Smooth muscle cell (in vitro differentiated cells): ENCODE results near the gene ACTN2. TPM values are rescaled to one million over a fixed set of nuclear protein-coding genes. Genes with fewer than 3 reads are reported as not detected.

ENCODE experiments used
- DNase-seq: peaks from one replicate; lab custom pipeline; 2025; ENCODE audit not compliant: unreplicated experiment; lab: John Stamatoyannopoulos, UW
- H2AFZ ChIP-seq: fragments of 200-600 bp; sonication (generic); 2 replicates; pipeline ENCODE4 v1.6.0; 2016; ENCODE audit warnings: antibody characterized with exemption, low read depth, mild to moderate bottlenecking
- H3F3A ChIP-seq: fragments of 200-600 bp; sonication (generic); 2 replicates; pipeline ENCODE4 v1.6.0; 2017; ENCODE audit warnings: antibody characterized with exemption, low read depth
- H3K27ac ChIP-seq: fragments of 200-600 bp; sonication (generic); 2 replicates; pipeline ENCODE4 v1.5.1; 2016; ENCODE audit warnings: low read depth, mild to moderate bottlenecking
- H3K27me3 ChIP-seq: fragments of 200-600 bp; sonication (generic); 2 replicates; pipeline ENCODE4 v1.6.1; 2016; ENCODE audit warnings: low read depth, mild to moderate bottlenecking
- H3K36me3 ChIP-seq: fragments of 200-600 bp; sonication (generic); 2 replicates; pipeline ENCODE4 v1.5.1; 2016; ENCODE audit warnings: low read depth
- H3K4me1 ChIP-seq: fragments of 200-600 bp; sonication (generic); 2 replicates; pipeline ENCODE4 v1.5.1; 2016; ENCODE audit warnings: low read depth
- H3K4me2 ChIP-seq: fragments of 200-600 bp; sonication (generic); 2 replicates; pipeline ENCODE4 v1.6.0; 2016; ENCODE audit warnings: mild to moderate bottlenecking
- H3K4me3 ChIP-seq: fragments of 200-600 bp; sonication (generic); 2 replicates; pipeline ENCODE4 v1.5.1; 2016; ENCODE audit warnings: mild to moderate bottlenecking
- H3K79me2 ChIP-seq: fragments of 200-600 bp; sonication (generic); 2 replicates; pipeline ENCODE4 v1.6.0; 2016; ENCODE audit warnings: low read depth, mild to moderate bottlenecking
- H3K9ac ChIP-seq: fragments of 200-600 bp; sonication (generic); 2 replicates; pipeline ENCODE4 v1.6.0; 2016; ENCODE audit warnings: low read depth
- H3K9me3 ChIP-seq: fragments of 200-600 bp; sonication (generic); replicated peaks from 2 replicates; pipeline ENCODE4 v1.5.1; 2016; ENCODE audit warnings: low read depth
- H4K20me1 ChIP-seq: fragments of 200-600 bp; sonication (generic); 2 replicates; pipeline ENCODE4 v1.6.0; 2016; ENCODE audit warnings: low read depth
- CTCF ChIP-seq: fragments of 200-600 bp; sonication (generic); IDR thresholded peaks from 2 replicates; pipeline ENCODE4 v1.5.1; 2017; ENCODE audit warnings: borderline replicate concordance, mild to moderate bottlenecking, antibody characterized with exemption; ENCODE audit not compliant: insufficient read depth, poor library complexity, severe bottlenecking
- WGBS: methylation state at CpG from one replicate; pipeline ENCODE4 v1.1.7; 2016; ENCODE audit warnings: low lambda C conversion rate; 5-methylcytosine and 5-hydroxymethylcytosine counted together
- polyA plus RNA-seq: library from polyadenylated mRNA; unstranded; fragments of >200 nt; fragmentation: Nextera tagmentation; extraction: Ambion mirVana; gene quantifications from 2 replicates; pipeline ENCODE4 v1.2.1, GENCODE V29; 2016
- total RNA-seq: library from RNA; depleted of rRNA; stranded (reverse); fragments of >200 nt; gene quantifications from 2 replicates; pipeline ENCODE4 v1.2.3, GENCODE V29; 2014

The ACTN2 gene
- total and polyA plus RNA-seq, 2 experiments from 2014 or later = not detected

GRCh38 chr1:236799001-236799400 lies 112.7 kb downstream of the ACTN2 start:
- Histone ChIP-seq H3K79me2 (peaks cover 56% of the 10 kb centered on the region), H3K36me3 (no peaks in the 10 kb centered on the region), H2AFZ (no peak overlapping the region), H3K27ac (no peak overlapping the region), H3K4me3 (no peak overlapping the region), H4K20me1 (peaks cover 43% of the 10 kb centered on the region), H3K9me3 (no peaks in the 10 kb centered on the region), H3K27me3 (no peaks in the 10 kb centered on the region), H3K4me1 (peaks cover 10% of the 10 kb centered on the region), H3K4me2 (no peak overlapping the region), H3F3A (no peaks in the 10 kb centered on the region), H3K9ac (no peak overlapping the region)
- DNase-seq = no peak
- no peak for TF ChIP-seq CTCF
- 96% methylated on average over 5 of the region's 5 CpGs for WGBS

- Histone ChIP-seq H3K27me3 (no peaks in the 10 kb centered on the region), H3K27ac (peak overlapping the region; percentile 39), H4K20me1 (peaks cover 45% of the 10 kb centered on the region), H3K79me2 (peaks cover 56% of the 10 kb centered on the region), H3F3A (no peaks in the 10 kb centered on the region), H3K4me1 (peaks cover 10% of the 10 kb centered on the region), H3K4me3 (no peak overlapping the region), H3K9ac (no peak overlapping the region), H2AFZ (no peak overlapping the region), H3K9me3 (no peaks in the 10 kb centered on the region), H3K4me2 (no peak overlapping the region), H3K36me3 (no peaks in the 10 kb centered on the region)
- TF ChIP-seq CTCF = no peak
- DNase-seq = no peak
- WGBS = 73% methylated on average over 5 of the region's 5 CpGs
Measured at GRCh38 chr1:236800002-236800620, 113.8 kb downstream of the ACTN2 start.

- H3F3A ChIP-seq = no peaks in the 10 kb centered on the region
- no peaks in the 10 kb centered on the region for H3K36me3 ChIP-seq
- H3K4me3 ChIP-seq = no peak overlapping the region
- H3K79me2 ChIP-seq = peaks cover 56% of the 10 kb centered on the region
- no peak for TF ChIP-seq CTCF
- H3K4me1 ChIP-seq = peaks cover 10% of the 10 kb centered on the region
- H3K27me3 ChIP-seq = no peaks in the 10 kb centered on the region
- no peak overlapping the region for H3K9ac ChIP-seq
- H3K4me2 ChIP-seq = no peak overlapping the region
- peak overlapping the region; percentile 39 for H3K27ac ChIP-seq
- no peak for DNase-seq
- peaks cover 49% of the 10 kb centered on the region for H4K20me1 ChIP-seq
- no peak overlapping the region for H2AFZ ChIP-seq
- no peaks in the 10 kb centered on the region for H3K9me3 ChIP-seq
Measured at GRCh38 chr1:236800623-236801022, 114.3 kb downstream of the ACTN2 start.

GRCh38 chr1:236802264-236802663 lies 116.0 kb downstream of the ACTN2 start:
- no peaks in the 10 kb centered on the region for H3K4me1 ChIP-seq
- H3K27me3 ChIP-seq = no peaks in the 10 kb centered on the region
- no peak for TF ChIP-seq CTCF
- no peaks in the 10 kb centered on the region for H3K9me3 ChIP-seq
- peaks cover 53% of the 10 kb centered on the region for H4K20me1 ChIP-seq
- H3K4me3 ChIP-seq = no peak overlapping the region
- no peak overlapping the region for H3K4me2 ChIP-seq
- DNase-seq = no peak
- no peaks in the 10 kb centered on the region for H3F3A ChIP-seq
- no peak overlapping the region for H3K9ac ChIP-seq
- H2AFZ ChIP-seq = no peak overlapping the region
- 79% methylated on average over 3 of the region's 3 CpGs for WGBS
- no peaks in the 10 kb centered on the region for H3K36me3 ChIP-seq
- H3K79me2 ChIP-seq = peaks cover 44% of the 10 kb centered on the region
- no peak overlapping the region for H3K27ac ChIP-seq
